HK-2 (cell line): Measurements from ENCODE around the gene KATNAL2.
A peak's percentile ranks its signal among the peaks of the same experiment; 100 is the strongest.

Source experiments
- DNase-seq: peaks from one replicate; pipeline ENCODE4 v3.0.0-alpha.2; 2018; ENCODE audit not compliant: unreplicated experiment

The KATNAL2 gene

GRCh38 chr18:46917108-46917802 is at the start of gene KATNAL2, which contains the start of gene PIAS2:
TSS of gene KATNAL2 (plus strand) at chr18:46917602. CDS start at chr18:46946873, 29,271 bp downstream.
TSS of gene PIAS2 (minus strand) at chr18:46917507. CDS start at chr18:46917345, 162 bp downstream.
- peak; percentile 71 for DNase-seq

DNA sequence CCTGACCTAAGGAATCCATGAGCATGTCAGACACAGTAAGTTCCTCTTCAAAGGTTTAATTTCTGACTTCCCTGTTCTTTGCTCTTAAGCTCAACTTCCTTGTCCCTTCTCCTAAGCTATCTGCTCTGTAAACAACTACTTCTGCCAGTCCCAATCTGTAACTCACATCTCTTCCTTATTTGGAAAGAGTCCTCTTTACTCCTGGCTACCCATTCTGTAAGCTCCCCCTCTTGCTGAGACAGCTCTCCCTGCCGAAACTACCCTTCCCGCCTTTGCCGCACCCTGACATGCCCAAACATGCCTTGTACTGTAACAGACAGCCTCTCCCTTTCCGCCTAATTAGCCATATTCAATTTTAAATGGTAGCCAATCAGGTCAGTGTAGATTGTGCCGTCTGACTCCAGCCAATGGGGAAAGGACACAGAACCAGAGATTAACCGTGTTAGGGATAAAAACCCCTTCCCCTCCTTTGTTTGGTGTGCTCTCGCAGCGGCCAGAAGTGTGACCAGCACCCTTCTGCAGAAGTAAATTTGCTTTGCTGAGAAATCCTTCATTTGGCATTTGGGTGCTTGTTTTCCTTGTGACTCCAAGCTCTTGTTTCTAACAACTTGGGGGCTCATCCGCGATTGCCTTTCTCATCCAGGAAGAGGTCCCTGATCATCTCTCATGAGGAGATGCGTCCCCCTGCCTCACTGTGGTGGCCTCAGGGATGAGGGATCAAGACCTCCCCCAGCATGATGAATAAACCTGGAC is 49.1 kb upstream of the KATNAL2 start:
- no peak for DNase-seq

GRCh38 chr18:46877329-46877987 is 39.9 kb upstream of the KATNAL2 start:
- no peak for DNase-seq

GRCh38 chr18:46883180-46883579 is 34.2 kb upstream of the KATNAL2 start:
- DNase-seq, result no peak

DNA sequence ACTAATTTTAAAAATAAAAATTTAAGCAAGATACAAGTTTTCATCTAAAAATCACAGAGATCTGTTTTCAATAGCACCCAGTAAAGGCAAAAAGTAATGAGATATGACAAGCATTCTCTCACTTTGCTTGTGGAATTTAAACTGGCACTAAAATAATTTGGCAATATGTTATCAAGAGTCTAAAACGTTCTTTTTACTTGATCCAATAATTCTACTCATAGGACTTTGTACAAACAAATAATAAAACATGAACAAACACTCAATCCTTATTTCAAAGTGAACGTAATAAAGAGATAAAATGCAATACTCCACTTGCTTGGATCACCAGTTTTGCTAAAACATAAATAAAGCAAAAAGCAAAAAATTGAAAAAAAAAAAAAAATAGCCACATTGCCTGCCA is 30.5 kb upstream of the KATNAL2 start:
- no peak for DNase-seq

- no peak for DNase-seq
Measured at GRCh38 chr18:46888965-46889364, 28.4 kb upstream of the KATNAL2 start.

- DNase-seq, result no peak
Measured at GRCh38 chr18:46891742-46892214, 25.6 kb upstream of the KATNAL2 start.

DNA sequence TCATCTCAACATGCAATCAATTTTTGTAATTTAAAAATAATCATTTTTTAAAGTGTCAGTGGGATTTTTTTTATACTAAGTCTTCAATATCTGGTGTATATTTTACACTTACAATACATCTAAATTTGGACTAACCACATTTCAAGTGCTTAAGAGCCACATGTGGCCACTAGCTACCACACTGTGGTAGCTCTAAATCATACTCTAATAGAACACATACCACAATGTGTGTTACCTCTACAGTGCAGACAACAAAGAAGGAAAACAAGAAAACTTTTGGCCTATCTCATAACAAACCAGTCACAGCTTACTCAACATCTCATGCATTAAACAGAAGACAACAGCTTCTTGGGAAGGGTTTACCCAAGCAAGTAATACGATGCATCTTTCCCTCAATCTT is 24.6 kb upstream of the KATNAL2 start:
- DNase-seq, result no peak

DNA sequence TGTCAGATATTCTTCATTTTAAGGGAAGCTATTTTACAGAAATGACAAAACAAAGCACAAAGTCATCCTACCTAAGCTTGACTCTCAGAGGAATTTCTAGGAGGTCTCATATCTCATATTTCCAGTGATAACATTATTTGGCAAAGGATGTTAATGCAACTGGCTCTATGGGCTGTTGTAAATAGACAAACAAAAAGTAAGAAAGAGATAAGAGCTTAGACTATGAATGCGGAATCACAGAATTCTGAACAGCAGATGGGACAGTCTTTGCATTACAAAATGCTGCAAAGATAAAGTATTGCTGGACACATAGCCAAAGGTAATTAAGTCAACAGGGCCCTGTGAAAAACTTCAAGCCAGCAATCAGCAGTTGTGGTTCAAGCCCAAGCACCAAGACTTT is 24.0 kb upstream of the KATNAL2 start:
- DNase-seq, result no peak

DNA sequence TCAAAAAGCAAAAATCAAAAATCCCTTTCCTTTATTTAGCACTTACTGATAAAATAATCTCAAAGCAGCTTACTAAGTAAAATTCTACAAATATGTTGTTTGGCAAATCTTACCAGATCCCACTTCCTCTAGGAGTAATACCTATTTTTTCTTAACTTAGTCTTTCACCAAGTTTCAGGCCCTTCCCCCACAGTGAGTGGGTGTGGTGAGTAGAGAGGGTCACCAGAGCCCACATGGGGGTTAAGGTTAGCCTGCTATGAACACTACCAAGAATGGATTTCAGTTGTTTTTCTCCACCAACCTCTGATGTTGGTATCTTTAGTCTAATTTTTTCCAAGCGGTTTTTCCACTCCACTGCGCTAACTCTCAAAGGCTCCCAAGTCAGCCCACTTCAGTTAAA is 23.3 kb upstream of the KATNAL2 start:
- DNase-seq, result no peak

GRCh38 chr18:46899274-46899948 is 18.0 kb upstream of the KATNAL2 start:
- DNase-seq, result no peak

- DNase-seq, result no peak
Measured at GRCh38 chr18:46903406-46903805, 14.0 kb upstream of the KATNAL2 start.

DNA sequence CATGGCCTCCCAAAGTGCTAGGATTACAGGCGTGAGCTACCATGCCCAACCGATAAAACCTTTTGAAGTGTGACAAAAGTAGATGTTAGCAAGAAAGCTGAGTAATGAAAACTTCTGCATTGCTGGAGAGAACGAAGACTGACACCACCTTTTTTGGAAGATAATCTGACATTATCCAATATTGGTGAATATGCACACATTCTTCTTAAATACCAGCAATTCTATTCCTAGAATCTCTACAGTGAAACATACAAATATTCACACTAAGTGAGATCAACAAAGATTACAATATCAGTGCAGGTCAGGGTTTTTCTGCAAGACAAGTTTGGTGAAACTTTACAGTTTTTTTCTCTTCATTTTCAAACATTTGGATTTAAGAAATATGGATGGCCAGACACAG is 7.9 kb upstream of the KATNAL2 start:
- no peak for DNase-seq

DNA sequence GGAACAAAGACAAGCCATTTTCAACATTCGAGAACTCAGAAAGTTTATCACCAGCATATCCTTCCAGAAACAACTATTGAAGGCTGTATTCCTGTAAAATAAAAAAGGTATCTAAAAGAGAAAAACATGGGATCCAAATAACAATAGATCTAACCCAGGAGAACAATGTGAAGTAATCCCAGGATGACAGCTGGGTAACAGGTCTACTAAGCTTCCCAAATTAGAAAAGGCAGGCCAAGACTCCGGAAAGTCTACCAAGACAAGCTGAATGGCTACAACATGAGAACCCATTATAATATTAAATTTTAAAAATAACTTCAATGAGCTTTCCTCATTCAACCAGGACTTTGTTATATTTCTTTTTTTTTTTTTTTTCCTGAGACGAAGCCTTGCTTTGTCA is 6.5 kb upstream of the KATNAL2 start:
- DNase-seq, result no peak

- DNase-seq, result no peak
Measured at GRCh38 chr18:46915800-46916550, 1.4 kb upstream of the KATNAL2 start.

DNA sequence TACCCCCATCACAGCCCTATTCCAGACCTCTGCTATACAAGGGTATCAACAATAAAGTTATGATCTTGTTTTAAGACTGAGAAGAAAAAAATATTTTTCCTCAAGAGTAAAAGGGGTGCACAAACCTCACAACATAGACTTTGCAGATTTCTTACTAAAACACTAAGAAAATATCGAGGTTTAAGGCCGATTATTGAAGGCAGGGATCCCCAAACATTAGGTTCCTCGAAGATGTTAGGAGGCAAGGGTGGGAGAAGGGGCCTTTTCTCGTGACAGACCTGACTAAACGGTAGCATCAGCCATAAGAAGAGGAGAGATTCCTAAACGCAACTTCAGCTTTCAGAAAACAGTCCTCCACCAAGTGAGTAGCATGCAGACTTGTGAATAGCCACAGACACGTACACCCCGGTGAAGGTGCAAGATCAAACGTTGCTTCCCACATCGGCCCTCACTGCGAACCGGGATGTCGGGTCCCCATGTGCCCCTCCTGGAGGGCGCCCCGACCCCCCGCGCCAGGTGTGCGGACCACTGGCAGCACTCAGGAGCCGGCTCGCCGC is 773 bp upstream of the KATNAL2 start:
- peak; percentile 28 for DNase-seq

- no peak for DNase-seq
Measured at GRCh38 chr18:46917803-46918600, 600 bp downstream of the KATNAL2 start.

GRCh38 chr18:46920067-46920466 is 2.7 kb downstream of the KATNAL2 start:
- DNase-seq, result no peak

DNA sequence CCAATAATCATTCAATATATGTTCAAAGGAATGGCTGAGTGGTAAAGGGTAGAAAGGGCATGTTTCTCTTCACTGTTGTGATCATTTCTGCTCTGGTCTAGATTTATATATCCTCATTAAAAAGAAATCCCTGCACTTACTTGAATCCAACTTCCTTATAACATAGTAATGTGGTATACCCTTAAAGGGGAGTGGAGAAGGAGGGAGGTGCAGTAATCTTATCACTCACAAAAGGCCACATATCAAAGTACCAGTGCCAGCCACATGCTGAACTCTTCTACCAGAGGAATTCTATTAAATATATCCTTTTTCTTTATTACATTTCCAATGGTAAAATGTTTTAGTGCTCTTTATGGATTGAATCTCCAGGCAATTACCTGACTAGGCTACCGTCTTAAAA is 3.3 kb downstream of the KATNAL2 start:
- DNase-seq, result no peak

DNA sequence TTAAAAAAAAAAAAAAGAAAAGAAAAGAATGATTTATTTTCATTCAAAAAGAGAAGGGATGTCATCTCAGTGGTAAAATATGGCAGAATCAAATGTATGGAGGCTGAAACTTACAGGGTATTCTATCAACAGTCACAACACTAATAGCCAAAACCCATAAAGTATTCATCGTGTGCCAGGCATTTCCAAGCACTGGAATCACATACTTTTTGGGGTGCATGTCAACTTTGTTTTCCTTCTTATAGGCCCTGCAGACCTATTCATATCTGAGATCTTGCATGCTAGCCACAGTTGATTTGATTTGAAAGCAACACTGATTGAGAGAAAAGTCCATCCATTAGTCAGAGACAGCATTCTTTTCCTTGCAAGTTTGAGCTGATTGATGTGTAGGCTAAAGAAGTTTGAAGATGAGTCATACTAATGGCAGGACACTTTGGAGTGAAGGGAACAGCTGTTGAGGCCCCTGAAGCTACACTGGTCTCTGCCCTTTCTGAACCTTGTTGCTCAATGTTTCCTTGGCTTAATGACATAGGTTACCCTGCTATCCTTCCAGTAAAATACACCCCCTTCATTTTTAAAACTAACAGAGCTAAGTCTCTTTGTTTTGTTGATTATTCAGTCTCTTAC is 22.0 kb downstream of the KATNAL2 start:
- no peak for DNase-seq
